Nephron (organoid): ENCODE results near the gene CAVIN4.

Experiments used
- H3K27ac Mint-ChIP-seq, 3 experiments: 2 replicates each; pipeline ENCODE4 v1.8.0; 2020; ENCODE audit warnings: mixed read lengths in 3 of 3, mild to moderate bottlenecking in 2 of 3, moderate library complexity in 1 of 3
- H3K27me3 Mint-ChIP-seq: 2 replicates; pipeline ENCODE4 v1.8.0; 2021; ENCODE audit warnings: low read depth, mild to moderate bottlenecking, moderate library complexity, mixed read lengths
- H3K36me3 Mint-ChIP-seq: 2 replicates; pipeline ENCODE4 v1.8.0; 2020; ENCODE audit warnings: low read depth, mixed read lengths
- H3K4me1 Mint-ChIP-seq: 2 replicates; pipeline ENCODE4 v1.8.0; 2020; ENCODE audit warnings: mixed read lengths
- H3K4me3 Mint-ChIP-seq, 3 experiments: 2 replicates each; pipeline ENCODE4 v1.8.0; 2020; ENCODE audit warnings: mild to moderate bottlenecking in 3 of 3, mixed read lengths in 3 of 3, moderate library complexity in 2 of 3
- H3K9me3 Mint-ChIP-seq: 2 replicates; pipeline ENCODE4 v1.8.0; 2020; ENCODE audit warnings: mixed read lengths
- TF ChIP-seq, protein P1 (sequence below), 3 experiments: fragments of 200-600 bp; sonication (generic); IDR thresholded peaks; one replicate each; pipeline ENCODE4 v1.5.0; 2021; ENCODE audit warnings: antibody characterized with exemption in 3 of 3; ENCODE audit not compliant: unreplicated experiment in 3 of 3

Gene CAVIN4

GRCh38 chr9:100584951-100585350, 7.1 kb downstream of the CAVIN4 start:
- peaks cover 8% of the 10 kb centered on the region for H3K36me3 Mint-ChIP-seq
- H3K9me3 Mint-ChIP-seq: no peaks in the 10 kb centered on the region
- TF ChIP-seq, protein P1, sequence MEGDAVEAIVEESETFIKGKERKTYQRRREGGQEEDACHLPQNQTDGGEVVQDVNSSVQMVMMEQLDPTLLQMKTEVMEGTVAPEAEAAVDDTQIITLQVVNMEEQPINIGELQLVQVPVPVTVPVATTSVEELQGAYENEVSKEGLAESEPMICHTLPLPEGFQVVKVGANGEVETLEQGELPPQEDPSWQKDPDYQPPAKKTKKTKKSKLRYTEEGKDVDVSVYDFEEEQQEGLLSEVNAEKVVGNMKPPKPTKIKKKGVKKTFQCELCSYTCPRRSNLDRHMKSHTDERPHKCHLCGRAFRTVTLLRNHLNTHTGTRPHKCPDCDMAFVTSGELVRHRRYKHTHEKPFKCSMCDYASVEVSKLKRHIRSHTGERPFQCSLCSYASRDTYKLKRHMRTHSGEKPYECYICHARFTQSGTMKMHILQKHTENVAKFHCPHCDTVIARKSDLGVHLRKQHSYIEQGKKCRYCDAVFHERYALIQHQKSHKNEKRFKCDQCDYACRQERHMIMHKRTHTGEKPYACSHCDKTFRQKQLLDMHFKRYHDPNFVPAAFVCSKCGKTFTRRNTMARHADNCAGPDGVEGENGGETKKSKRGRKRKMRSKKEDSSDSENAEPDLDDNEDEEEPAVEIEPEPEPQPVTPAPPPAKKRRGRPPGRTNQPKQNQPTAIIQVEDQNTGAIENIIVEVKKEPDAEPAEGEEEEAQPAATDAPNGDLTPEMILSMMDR (IDR thresholded peaks at IDR 0.05; ENCODE audit: unreplicated experiment in 3 of 3): no peak
- H3K4me3 Mint-ChIP-seq: no peak overlapping the region
- H3K27ac Mint-ChIP-seq: no peak overlapping the region
- no peaks in the 10 kb centered on the region for H3K27me3 Mint-ChIP-seq
- H3K4me1 Mint-ChIP-seq: peaks cover 6% of the 10 kb centered on the region

GRCh38 chr9:100586093-100586492, 8.2 kb downstream of the CAVIN4 start:
- H3K4me3 Mint-ChIP-seq: no peak overlapping the region
- TF ChIP-seq, protein P1 (IDR thresholded peaks at IDR 0.05; ENCODE audit: unreplicated experiment in 3 of 3): no peak
- H3K27ac Mint-ChIP-seq: no peak overlapping the region
- H3K36me3 Mint-ChIP-seq: peaks cover 8% of the 10 kb centered on the region
- no peaks in the 10 kb centered on the region for H3K9me3 Mint-ChIP-seq
- peaks cover 14% of the 10 kb centered on the region for H3K4me1 Mint-ChIP-seq
- no peaks in the 10 kb centered on the region for H3K27me3 Mint-ChIP-seq

DNA sequence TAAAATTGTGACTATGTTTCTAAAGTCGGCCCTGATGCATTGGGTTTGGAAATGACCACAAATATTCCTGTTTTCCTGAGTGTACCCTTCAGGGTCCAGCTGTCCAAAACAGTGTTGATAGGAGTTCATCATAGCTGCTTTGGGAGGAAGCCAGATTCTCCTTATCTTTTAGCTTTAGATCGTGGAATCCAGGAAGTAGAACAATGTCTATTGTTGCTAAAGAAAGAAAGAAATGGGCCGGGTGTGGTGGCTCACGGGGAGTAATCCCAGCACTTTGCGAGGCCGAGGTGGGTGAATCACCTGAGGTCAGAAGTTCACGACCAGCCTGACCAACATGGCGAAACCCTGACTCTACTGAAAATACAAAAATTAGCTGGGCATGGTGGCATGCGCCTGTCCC, 9.5 kb downstream of the CAVIN4 start:
- Mint-ChIP-seq H3K4me1 (peaks cover 15% of the 10 kb centered on the region), H3K27me3 (no peaks in the 10 kb centered on the region), H3K9me3 (no peaks in the 10 kb centered on the region), H3K4me3 (no peak overlapping the region), H3K36me3 (peaks cover 8% of the 10 kb centered on the region), H3K27ac (no peak overlapping the region)
- TF ChIP-seq, protein P1 (IDR thresholded peaks at IDR 0.05; ENCODE audit: unreplicated experiment in 3 of 3): no peak

DNA sequence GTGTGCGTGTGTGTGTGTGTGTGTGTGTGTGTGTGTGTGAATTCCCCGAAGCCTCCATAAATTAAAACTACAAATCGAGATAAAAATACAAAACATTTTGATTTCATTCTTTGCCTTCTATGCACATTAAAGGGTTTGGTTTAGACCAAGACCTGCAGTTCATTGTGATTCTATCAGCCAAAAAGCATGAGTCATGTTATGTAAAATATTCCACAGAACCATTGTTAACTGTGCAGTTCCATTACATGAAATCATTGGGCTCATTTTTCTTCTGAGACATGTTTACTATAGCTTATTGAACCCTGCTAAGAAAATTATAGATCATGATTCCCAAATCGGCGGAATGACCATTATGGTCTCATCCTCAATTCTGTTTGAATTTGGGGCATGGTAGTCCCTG, 11.7 kb downstream of the CAVIN4 start:
- TF ChIP-seq, protein P1 (IDR thresholded peaks at IDR 0.05; ENCODE audit: unreplicated experiment in 3 of 3): no peak
- H3K27me3 Mint-ChIP-seq: no peaks in the 10 kb centered on the region
- H3K4me3 Mint-ChIP-seq: no peak overlapping the region
- peaks cover 8% of the 10 kb centered on the region for H3K36me3 Mint-ChIP-seq
- H3K4me1 Mint-ChIP-seq: peaks cover 29% of the 10 kb centered on the region
- no peaks in the 10 kb centered on the region for H3K9me3 Mint-ChIP-seq
- no peak overlapping the region for H3K27ac Mint-ChIP-seq

- Mint-ChIP-seq H3K27ac (no peak overlapping the region), H3K27me3 (no peaks in the 10 kb centered on the region), H3K36me3 (peaks cover 8% of the 10 kb centered on the region), H3K9me3 (no peaks in the 10 kb centered on the region), H3K4me1 (peaks cover 34% of the 10 kb centered on the region), H3K4me3 (no peak overlapping the region)
- TF ChIP-seq, protein P1 (IDR thresholded peaks at IDR 0.05; ENCODE audit: unreplicated experiment in 3 of 3): no peak
Measured at GRCh38 chr9:100590481-100590880, 12.6 kb downstream of the CAVIN4 start.

DNA sequence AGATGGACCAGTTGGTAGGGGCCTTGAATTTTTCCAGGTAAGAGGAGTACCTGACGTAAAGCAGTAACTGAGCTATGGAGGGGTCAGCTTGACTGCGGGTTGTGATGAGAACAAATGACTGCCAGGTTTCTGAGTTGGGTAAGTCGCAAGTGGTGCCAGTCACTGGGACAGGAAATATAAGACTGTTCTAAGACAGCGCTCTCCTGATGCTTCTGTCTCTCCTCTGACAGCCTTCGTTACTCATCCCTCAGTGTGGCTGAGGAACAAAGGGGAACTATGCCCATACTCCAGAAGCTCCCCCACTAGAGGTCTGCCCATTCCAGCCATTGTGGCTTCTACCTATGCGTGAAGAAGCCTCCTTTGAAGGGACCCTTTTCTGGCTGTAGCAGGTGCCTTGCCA, 13.3 kb downstream of the CAVIN4 start:
- H3K4me3 Mint-ChIP-seq: no peak overlapping the region
- H3K27me3 Mint-ChIP-seq: peaks cover 4% of the 10 kb centered on the region
- H3K36me3 Mint-ChIP-seq: peaks cover 8% of the 10 kb centered on the region
- no peaks in the 10 kb centered on the region for H3K9me3 Mint-ChIP-seq
- no peak overlapping the region for H3K27ac Mint-ChIP-seq
- TF ChIP-seq, protein P1 (IDR thresholded peaks at IDR 0.05; ENCODE audit: unreplicated experiment in 3 of 3): no peak
- H3K4me1 Mint-ChIP-seq: peaks cover 38% of the 10 kb centered on the region
